ENCODE data around the gene SUSD4.

- TF ChIP-seq RCOR1 (IDR thresholded peaks at IDR 0.05; ENCODE audit: low read depth, low read length) (no peak), CTCF (IDR thresholded peaks at IDR 0.05) (no peak), RARB (CRISPR knock-in tag; IDR thresholded peaks at IDR 0.05) (no peak), POLR2A (IDR thresholded peaks at IDR 0.05; ENCODE audit: low read length) (no peak), USF2 (IDR thresholded peaks at IDR 0.05) (no peak)
These were observed 117.4 kb downstream of the SUSD4 start for GRCh38 chr1:223246476-223247112.

Data from A549 (cell line).